Panc1 (cell line): Measurements from ENCODE around the gene ZNF547.

Experiments
- POLR2AphosphoS5 ChIP-seq: IDR thresholded peaks from 2 replicates; pipeline ENCODE4 v1.6.1; 2012; ENCODE audit warnings: mild to moderate bottlenecking, low read depth, low read length, moderate library complexity
- SIN3A ChIP-seq: IDR thresholded peaks from 2 replicates; pipeline ENCODE4 v1.6.1; 2012; ENCODE audit warnings: low read depth, mild to moderate bottlenecking, low read length, moderate library complexity, borderline replicate concordance; ENCODE audit not compliant: insufficient read depth
- TCF7L2 ChIP-seq: IDR thresholded peaks from 2 replicates; pipeline ENCODE4 v1.6.1; 2011; ENCODE audit warnings: mild to moderate bottlenecking, low read depth, low read length, inconsistent platforms
- TF ChIP-seq, protein P1 (sequence below): fragments of 450-650 bp; IDR thresholded peaks from 2 replicates; pipeline ENCODE4 v1.5.1; 2017; ENCODE audit warnings: mild to moderate bottlenecking
- TF ChIP-seq, protein P2 (sequence below), 2 experiments: IDR thresholded peaks; 2 replicates each; pipeline ENCODE4 v1.6.1; 2011 to 2012; ENCODE audit warnings: low read depth in 2 of 2, control low read depth in 1 of 2, low read length in 1 of 2, mild to moderate bottlenecking in 1 of 2, moderate library complexity in 1 of 2; ENCODE audit not compliant: insufficient read depth in 1 of 2

DNA sequence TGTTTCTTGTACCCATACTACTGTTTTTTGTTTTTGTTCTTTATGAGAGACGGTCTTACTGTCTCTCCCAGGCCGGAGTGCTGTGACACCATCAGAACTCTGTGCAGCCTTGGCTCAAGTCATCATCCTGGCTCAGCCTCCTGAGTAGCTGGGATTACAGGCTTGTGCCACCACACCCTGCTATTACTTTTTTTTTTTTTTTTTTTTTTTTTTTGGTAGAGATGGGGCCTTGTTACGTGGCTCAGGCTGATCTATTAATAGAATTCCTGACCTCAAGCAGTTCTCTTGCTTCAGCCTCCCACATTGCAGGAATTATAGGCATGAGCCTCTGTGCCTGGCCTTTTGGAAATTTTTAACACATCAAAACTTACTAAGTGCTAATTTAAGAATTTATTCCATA is 15.2 kb upstream of the ZNF547 start:
- TF ChIP-seq, protein P1, sequence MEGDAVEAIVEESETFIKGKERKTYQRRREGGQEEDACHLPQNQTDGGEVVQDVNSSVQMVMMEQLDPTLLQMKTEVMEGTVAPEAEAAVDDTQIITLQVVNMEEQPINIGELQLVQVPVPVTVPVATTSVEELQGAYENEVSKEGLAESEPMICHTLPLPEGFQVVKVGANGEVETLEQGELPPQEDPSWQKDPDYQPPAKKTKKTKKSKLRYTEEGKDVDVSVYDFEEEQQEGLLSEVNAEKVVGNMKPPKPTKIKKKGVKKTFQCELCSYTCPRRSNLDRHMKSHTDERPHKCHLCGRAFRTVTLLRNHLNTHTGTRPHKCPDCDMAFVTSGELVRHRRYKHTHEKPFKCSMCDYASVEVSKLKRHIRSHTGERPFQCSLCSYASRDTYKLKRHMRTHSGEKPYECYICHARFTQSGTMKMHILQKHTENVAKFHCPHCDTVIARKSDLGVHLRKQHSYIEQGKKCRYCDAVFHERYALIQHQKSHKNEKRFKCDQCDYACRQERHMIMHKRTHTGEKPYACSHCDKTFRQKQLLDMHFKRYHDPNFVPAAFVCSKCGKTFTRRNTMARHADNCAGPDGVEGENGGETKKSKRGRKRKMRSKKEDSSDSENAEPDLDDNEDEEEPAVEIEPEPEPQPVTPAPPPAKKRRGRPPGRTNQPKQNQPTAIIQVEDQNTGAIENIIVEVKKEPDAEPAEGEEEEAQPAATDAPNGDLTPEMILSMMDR = no peak
- TF ChIP-seq POLR2AphosphoS5 (no peak), TCF7L2 (no peak), SIN3A (no peak)
- TF ChIP-seq, protein P2, sequence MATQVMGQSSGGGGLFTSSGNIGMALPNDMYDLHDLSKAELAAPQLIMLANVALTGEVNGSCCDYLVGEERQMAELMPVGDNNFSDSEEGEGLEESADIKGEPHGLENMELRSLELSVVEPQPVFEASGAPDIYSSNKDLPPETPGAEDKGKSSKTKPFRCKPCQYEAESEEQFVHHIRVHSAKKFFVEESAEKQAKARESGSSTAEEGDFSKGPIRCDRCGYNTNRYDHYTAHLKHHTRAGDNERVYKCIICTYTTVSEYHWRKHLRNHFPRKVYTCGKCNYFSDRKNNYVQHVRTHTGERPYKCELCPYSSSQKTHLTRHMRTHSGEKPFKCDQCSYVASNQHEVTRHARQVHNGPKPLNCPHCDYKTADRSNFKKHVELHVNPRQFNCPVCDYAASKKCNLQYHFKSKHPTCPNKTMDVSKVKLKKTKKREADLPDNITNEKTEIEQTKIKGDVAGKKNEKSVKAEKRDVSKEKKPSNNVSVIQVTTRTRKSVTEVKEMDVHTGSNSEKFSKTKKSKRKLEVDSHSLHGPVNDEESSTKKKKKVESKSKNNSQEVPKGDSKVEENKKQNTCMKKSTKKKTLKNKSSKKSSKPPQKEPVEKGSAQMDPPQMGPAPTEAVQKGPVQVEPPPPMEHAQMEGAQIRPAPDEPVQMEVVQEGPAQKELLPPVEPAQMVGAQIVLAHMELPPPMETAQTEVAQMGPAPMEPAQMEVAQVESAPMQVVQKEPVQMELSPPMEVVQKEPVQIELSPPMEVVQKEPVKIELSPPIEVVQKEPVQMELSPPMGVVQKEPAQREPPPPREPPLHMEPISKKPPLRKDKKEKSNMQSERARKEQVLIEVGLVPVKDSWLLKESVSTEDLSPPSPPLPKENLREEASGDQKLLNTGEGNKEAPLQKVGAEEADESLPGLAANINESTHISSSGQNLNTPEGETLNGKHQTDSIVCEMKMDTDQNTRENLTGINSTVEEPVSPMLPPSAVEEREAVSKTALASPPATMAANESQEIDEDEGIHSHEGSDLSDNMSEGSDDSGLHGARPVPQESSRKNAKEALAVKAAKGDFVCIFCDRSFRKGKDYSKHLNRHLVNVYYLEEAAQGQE (IDR thresholded peaks at IDR 0.05; ENCODE audit: insufficient read depth in 1 of 2, low read depth in 2 of 2, low read length in 1 of 2) = no peak
